Measurements from ENCODE around the gene KCNS3. TPM values are rescaled to one million over a fixed set of nuclear protein-coding genes. Genes with fewer than 3 reads are reported as not detected.

KCNS3 gene
- polyA plus RNA-seq, 1 of the 3 experiments (the other 2 are of a cell fraction) = 0.07 TPM

DNA sequence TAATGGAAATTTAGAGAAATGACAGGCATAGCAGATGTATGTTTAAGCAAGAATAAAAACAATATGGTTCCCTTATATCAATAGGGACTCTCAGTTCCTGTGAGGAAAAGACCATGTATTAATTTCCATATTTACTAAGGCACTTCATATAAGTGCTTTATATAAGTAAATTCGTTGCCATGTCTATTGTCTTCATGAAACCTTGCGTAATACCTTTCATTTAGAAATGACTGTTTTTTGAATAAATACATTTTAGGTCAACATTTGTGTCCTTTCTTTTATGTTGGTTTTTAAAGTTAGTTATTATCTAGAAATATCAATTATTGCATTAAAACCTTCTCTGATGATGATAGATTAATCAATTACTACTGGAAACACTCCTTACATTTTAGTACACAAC lies 83.3 kb downstream of the KCNS3 start:
- CTCF ChIA-PET = interaction anchor here (1.5 kb wide), 1 partner anchor 188 kb away, joined by 3 read pairs; no protein-coding TSS in a partner anchor
- no peak overlapping the region for H3K4me3 ChIP-seq (ENCODE audit: low read depth in 2 of 2, low read length in 1 of 2)
- no peaks in the 10 kb centered on the region for H3F3A ChIP-seq (replicated peaks; ENCODE audit: insufficient read depth)
- POLR2A ChIA-PET = no interaction called here
- no peak overlapping the region for H3K9ac ChIP-seq
- H3K27me3 ChIP-seq (ENCODE audit: insufficient read depth) = no peaks in the 10 kb centered on the region
- no peaks in the 10 kb centered on the region for H3K9me2 ChIP-seq
- no peak for TF ChIP-seq TAF1 (IDR thresholded peaks at IDR 0.05; ENCODE audit: borderline replicate concordance, low read depth, low read length)
- no peak for TF ChIP-seq FOXJ3 (CRISPR knock-in tag; IDR thresholded peaks at IDR 0.05)
- TF ChIP-seq RAD21 (IDR thresholded peaks at IDR 0.05; ENCODE audit: low read length) = no peak
- no peak for TF ChIP-seq ZBTB33 (IDR thresholded peaks at IDR 0.05; ENCODE audit: borderline replicate concordance, low read depth)
- no peak for TF ChIP-seq POLR2AphosphoS5 (IDR thresholded peaks at IDR 0.05; ENCODE audit: low read depth, low read length)
- TF ChIP-seq REST (IDR thresholded peaks at IDR 0.05; ENCODE audit: low read depth, low read length) = no peak
- no peak for TF ChIP-seq RFX5 (IDR thresholded peaks at IDR 0.05; ENCODE audit: low read length)
- TF ChIP-seq NFIC (IDR thresholded peaks at IDR 0.05; ENCODE audit: borderline replicate concordance) = no peak
- no peak for TF ChIP-seq GATA2 (CRISPR knock-in tag; IDR thresholded peaks at IDR 0.05)
- no peaks in the 10 kb centered on the region; a peak in 1 of 4 replicates for H3K4me1 ChIP-seq (ENCODE audit: control insufficient read depth in 1 of 2, insufficient read depth in 2 of 2, low read depth in 1 of 2, low read length in 1 of 2)
- H3K27ac ChIP-seq (ENCODE audit: low read depth in 2 of 2, low read length in 1 of 2) = no peak overlapping the region
- H2AFZ ChIP-seq (ENCODE audit: low read depth) = no peak overlapping the region
- no peaks in the 10 kb centered on the region for H4K20me1 ChIP-seq (ENCODE audit: insufficient read depth)
- no peaks in the 10 kb centered on the region for H3K9me3 ChIP-seq
- no peaks in the 10 kb centered on the region for H3K36me3 ChIP-seq (replicated peaks in 1 of 2; ENCODE audit: control insufficient read depth in 1 of 2, insufficient read depth in 2 of 2, low read length in 1 of 2)
- 33% methylated on average over 2 of the region's 2 CpGs for WGBS (ENCODE audit: low lambda C conversion rate)
- H3K4me2 ChIP-seq = no peak overlapping the region
- DNase-seq = no peak
- H3K79me2 ChIP-seq (ENCODE audit: insufficient read depth) = no peaks in the 10 kb centered on the region

DNA sequence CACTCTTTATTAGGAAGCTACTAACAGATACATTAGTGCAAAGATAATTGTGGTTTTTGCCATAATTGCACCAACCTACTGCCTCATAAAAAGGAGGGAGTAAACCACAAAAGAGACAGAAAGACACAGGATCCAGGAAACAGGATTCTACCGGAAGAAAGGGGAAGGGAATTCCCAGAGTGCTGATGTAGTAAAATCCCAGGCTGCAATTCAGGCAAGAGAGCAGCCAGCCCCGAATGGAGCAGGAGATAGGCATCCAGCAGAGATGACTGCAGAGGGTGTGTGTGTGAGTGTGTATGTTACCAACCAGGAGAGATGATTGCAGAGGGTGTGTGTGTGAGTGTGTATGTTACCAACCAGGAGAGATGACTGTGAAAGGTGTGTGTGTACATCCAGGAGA lies 84.4 kb downstream of the KCNS3 start:
- Histone ChIP-seq H3K27me3 (ENCODE audit: insufficient read depth) (no peaks in the 10 kb centered on the region), H4K20me1 (ENCODE audit: insufficient read depth) (no peaks in the 10 kb centered on the region), H3K9ac (no peak overlapping the region), H3K9me2 (no peaks in the 10 kb centered on the region), H3K9me3 (no peaks in the 10 kb centered on the region), H3K4me2 (no peak overlapping the region), H2AFZ (ENCODE audit: low read depth) (no peak overlapping the region), H3K27ac (ENCODE audit: low read depth in 2 of 2, low read length in 1 of 2) (no peak overlapping the region), H3K36me3 (replicated peaks in 1 of 2; ENCODE audit: control insufficient read depth in 1 of 2, insufficient read depth in 2 of 2, low read length in 1 of 2) (no peaks in the 10 kb centered on the region), H3K4me1 (ENCODE audit: control insufficient read depth in 1 of 2, insufficient read depth in 2 of 2, low read depth in 1 of 2, low read length in 1 of 2) (peaks cover 0 to 1% of the 10 kb centered on the region in 2 experiments; a peak in 1 of 4 replicates), H3K4me3 (ENCODE audit: low read depth in 2 of 2, low read length in 1 of 2) (no peak overlapping the region), H3F3A (replicated peaks; ENCODE audit: insufficient read depth) (no peaks in the 10 kb centered on the region), H3K79me2 (ENCODE audit: insufficient read depth) (no peaks in the 10 kb centered on the region)
- ChIA-PET CTCF (no interaction called here), POLR2A (no interaction called here)
- no peak for DNase-seq
- 13% methylated on average over 2 of the region's 2 CpGs for WGBS (ENCODE audit: low lambda C conversion rate)
- TF ChIP-seq JUND (IDR thresholded peaks at IDR 0.05) (no peak), CHD2 (IDR thresholded peaks at IDR 0.05; ENCODE audit: low read length, partially characterized antibody) (no peak), EP300 (IDR thresholded peaks at IDR 0.05; ENCODE audit: borderline replicate concordance in 1 of 2, low read depth in 1 of 2, low read length in 1 of 2) (no peak), ZBTB33 (IDR thresholded peaks at IDR 0.05; ENCODE audit: borderline replicate concordance, low read depth) (no peak), CTCF (IDR thresholded peaks at IDR 0.05) (no peak), RXRA (IDR thresholded peaks at IDR 0.05; ENCODE audit: borderline replicate concordance, low read depth) (no peak), MXI1 (IDR thresholded peaks at IDR 0.05; ENCODE audit: low read depth, low read length) (no peak), FOSL2 (IDR thresholded peaks at IDR 0.05; ENCODE audit: borderline replicate concordance, low read depth) (no peak), EZH2phosphoT487 (IDR thresholded peaks at IDR 0.05; ENCODE audit: borderline replicate concordance, low read depth) (no peak)
- TF ChIP-seq, protein P1, sequence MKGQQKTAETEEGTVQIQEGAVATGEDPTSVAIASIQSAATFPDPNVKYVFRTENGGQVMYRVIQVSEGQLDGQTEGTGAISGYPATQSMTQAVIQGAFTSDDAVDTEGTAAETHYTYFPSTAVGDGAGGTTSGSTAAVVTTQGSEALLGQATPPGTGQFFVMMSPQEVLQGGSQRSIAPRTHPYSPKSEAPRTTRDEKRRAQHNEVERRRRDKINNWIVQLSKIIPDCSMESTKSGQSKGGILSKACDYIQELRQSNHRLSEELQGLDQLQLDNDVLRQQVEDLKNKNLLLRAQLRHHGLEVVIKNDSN (IDR thresholded peaks at IDR 0.05; ENCODE audit: borderline replicate concordance, low read depth) = no peak
